B cell (primary cell): ENCODE measurements around the gene POLR2C. TPM values are rescaled to one million over a fixed set of nuclear protein-coding genes. Genes with fewer than 3 reads are reported as not detected.

Experiments
- ATAC-seq: fragments of 200-7000 bp; cut with Tn5 transposase; one replicate; pipeline ENCODE4 v1.10.0; 2021; ENCODE audit warnings: low read depth, mild to moderate bottlenecking, moderate number of reproducible peaks, moderate library complexity
- CTCF ChIA-PET: fragments of 350-600 bp; sonication (Branson Sonifier 250); formaldehyde crosslinking; loops from one replicate; lab custom pipeline; 2021; ENCODE audit warnings: antibody characterized with exemption, inconsistent platforms; lab: Charles Lee
- POLR2A ChIA-PET: fragments of 350-600 bp; sonication (Branson Sonifier 250); formaldehyde crosslinking; loops from one replicate; lab custom pipeline; 2021; ENCODE audit warnings: antibody characterized with exemption; lab: Charles Lee
- DNase-seq: peaks from one replicate; pipeline ENCODE4 v3.0.0; 2013
- H2AFZ ChIP-seq: 2 replicates; pipeline ENCODE4 v1.6.1; 2012; ENCODE audit warnings: mild to moderate bottlenecking, low read depth, low read length; ENCODE audit not compliant: insufficient read depth, poor library complexity, severe bottlenecking
- H3K27ac ChIP-seq, 2 donors: 1 replicate in 1 of 2; 2 replicates in 1 of 2; pipeline ENCODE4 v1.5.1; 2012 to 2013; ENCODE audit warnings: low read length in 2 of 2, mild to moderate bottlenecking in 2 of 2, moderate library complexity in 1 of 2
- H3K27me3 ChIP-seq, 4 experiments: fragments of 200-600 bp in 1 of 4; sonication (generic) in 1 of 4; replicated peaks in 1 of 4; 1 replicate in 2 of 4; 2 replicates in 2 of 4; pipeline versions ENCODE4 v1.6.1 to v1.7.0; 2013 to 2016; ENCODE audit warnings: low read length in 3 of 4, mild to moderate bottlenecking in 2 of 4, mixed read lengths in 1 of 4, moderate library complexity in 1 of 4; ENCODE audit not compliant: insufficient read depth in 4 of 4, control insufficient read depth in 3 of 4; ENCODE audit errors: control extremely low read depth in 1 of 4
- H3K36me3 ChIP-seq, 2 experiments: replicated peaks in 1 of 2; 1 replicate in 1 of 2; 2 replicates in 1 of 2; pipeline versions ENCODE4 v1.6.1 to v1.7.1; 2013; ENCODE audit warnings: low read length in 1 of 2; ENCODE audit not compliant: insufficient read depth in 2 of 2, control insufficient read depth in 1 of 2; ENCODE audit errors: control extremely low read depth in 1 of 2, extremely low read depth in 1 of 2
- H3K4me1 ChIP-seq, 2 donors: fragments of 200-600 bp in 1 of 2; sonication (generic) in 1 of 2; 1 replicate in 1 of 2; 2 replicates in 1 of 2; pipeline versions ENCODE4 v1.5.1 to v1.6.1; 2013 to 2017; ENCODE audit warnings: low read length in 2 of 2; ENCODE audit not compliant: control insufficient read depth in 2 of 2, insufficient read depth in 2 of 2
- H3K4me2 ChIP-seq: replicated peaks from 2 replicates; pipeline ENCODE3; 2012; ENCODE audit warnings: mild to moderate bottlenecking, low read depth, low read length; ENCODE audit not compliant: poor library complexity, severe bottlenecking
- H3K4me3 ChIP-seq, 5 experiments: fragments of 200-600 bp in 1 of 5; sonication (generic) in 1 of 5; 1 replicate in 3 of 5; 2 replicates in 2 of 5; pipeline versions ENCODE4 v1.5.1 to v1.7.0; 2011 to 2016; ENCODE audit warnings: low read length in 4 of 5, mild to moderate bottlenecking in 4 of 5, low read depth in 2 of 5, control low read depth in 1 of 5, moderate library complexity in 1 of 5; ENCODE audit not compliant: insufficient read depth in 1 of 5; ENCODE audit errors: control extremely low read depth in 1 of 5, extremely low read depth in 1 of 5
- H3K79me2 ChIP-seq: fragments of 200-600 bp; sonication (generic); one replicate; pipeline ENCODE4 v1.6.0; 2016; ENCODE audit warnings: low read length; ENCODE audit not compliant: control insufficient read depth, insufficient read depth
- H3K9ac ChIP-seq: fragments of 200-600 bp; sonication (generic); 2 replicates; pipeline ENCODE4 v1.6.1; 2017; ENCODE audit warnings: mild to moderate bottlenecking, low read length, moderate library complexity
- H3K9me3 ChIP-seq, 3 donors: one replicate each; pipeline versions ENCODE4 v1.6.1 to v1.7.1; 2013; ENCODE audit warnings: low read length in 2 of 3; ENCODE audit not compliant: control insufficient read depth in 2 of 3, insufficient read depth in 1 of 3; ENCODE audit errors: control extremely low read depth in 1 of 3
- H4K20me1 ChIP-seq: 2 replicates; pipeline ENCODE4 v1.6.0; 2012; ENCODE audit warnings: mild to moderate bottlenecking, low read length; ENCODE audit not compliant: insufficient read depth, control insufficient read depth, poor library complexity, severe bottlenecking
- H3K27ac Mint-ChIP-seq: one replicate; pipeline ENCODE4 v1.8.0; 2021; ENCODE audit warnings: mixed read lengths
- H3K27me3 Mint-ChIP-seq: one replicate; pipeline ENCODE4 v1.8.0; 2021; ENCODE audit warnings: mixed read lengths
- H3K4me1 Mint-ChIP-seq: one replicate; pipeline ENCODE4 v1.8.0; 2021; ENCODE audit warnings: mixed read lengths
- H3K4me3 Mint-ChIP-seq: one replicate; pipeline ENCODE4 v1.8.0; 2021; ENCODE audit warnings: mixed read lengths
- H3K9me3 Mint-ChIP-seq: one replicate; pipeline ENCODE4 v1.8.0; 2022; ENCODE audit warnings: mixed read lengths; ENCODE audit not compliant: insufficient read depth
- EZH2 ChIP-seq: IDR thresholded peaks from 2 replicates; pipeline ENCODE4 v1.6.1; 2012; ENCODE audit warnings: borderline replicate concordance, low read depth, mild to moderate bottlenecking, moderate library complexity, low read length; ENCODE audit not compliant: insufficient read depth, poor library complexity, severe bottlenecking
- WGBS: methylation state at CpG from one replicate; pipeline ENCODE4 v1.1.5; 2013; ENCODE audit warnings: missing lambda C conversion rate; ENCODE audit not compliant: insufficient coverage; 5-methylcytosine and 5-hydroxymethylcytosine counted together
- intact Hi-C: fragments of 100-400 bp; cut with micrococcal nuclease; formaldehyde crosslinking; loops from one replicate; pipeline ENCODE4 v1.10.0; 2022
- polyA plus RNA-seq: library from polyadenylated mRNA; depleted of rRNA; stranded (reverse); fragments of >200 nt; gene quantifications from 2 replicates; pipeline ENCODE4 v1.2.3, GENCODE V29; 2012
- total RNA-seq, 2 donors: library from RNA; stranded (reverse); fragments of 120-200 nt in 1 of 2; gene quantifications; 1 replicate in 1 of 2; 2 replicates in 1 of 2; pipeline versions ENCODE4 v1.2.3 to v1.2.4, GENCODE V29; 2013 to 2022
- TF ChIP-seq, protein P1 (sequence below): fragments of 200-600 bp; IDR thresholded peaks from one replicate; pipeline ENCODE4 v1.8.0; 2022; ENCODE audit warnings: antibody characterized with exemption, mild to moderate bottlenecking

Gene POLR2C
- total and polyA plus RNA-seq, 2 donors (not counting 1 experiment from before 2014, with no cell fraction given) = 57.8 to 70.1 TPM

DNA sequence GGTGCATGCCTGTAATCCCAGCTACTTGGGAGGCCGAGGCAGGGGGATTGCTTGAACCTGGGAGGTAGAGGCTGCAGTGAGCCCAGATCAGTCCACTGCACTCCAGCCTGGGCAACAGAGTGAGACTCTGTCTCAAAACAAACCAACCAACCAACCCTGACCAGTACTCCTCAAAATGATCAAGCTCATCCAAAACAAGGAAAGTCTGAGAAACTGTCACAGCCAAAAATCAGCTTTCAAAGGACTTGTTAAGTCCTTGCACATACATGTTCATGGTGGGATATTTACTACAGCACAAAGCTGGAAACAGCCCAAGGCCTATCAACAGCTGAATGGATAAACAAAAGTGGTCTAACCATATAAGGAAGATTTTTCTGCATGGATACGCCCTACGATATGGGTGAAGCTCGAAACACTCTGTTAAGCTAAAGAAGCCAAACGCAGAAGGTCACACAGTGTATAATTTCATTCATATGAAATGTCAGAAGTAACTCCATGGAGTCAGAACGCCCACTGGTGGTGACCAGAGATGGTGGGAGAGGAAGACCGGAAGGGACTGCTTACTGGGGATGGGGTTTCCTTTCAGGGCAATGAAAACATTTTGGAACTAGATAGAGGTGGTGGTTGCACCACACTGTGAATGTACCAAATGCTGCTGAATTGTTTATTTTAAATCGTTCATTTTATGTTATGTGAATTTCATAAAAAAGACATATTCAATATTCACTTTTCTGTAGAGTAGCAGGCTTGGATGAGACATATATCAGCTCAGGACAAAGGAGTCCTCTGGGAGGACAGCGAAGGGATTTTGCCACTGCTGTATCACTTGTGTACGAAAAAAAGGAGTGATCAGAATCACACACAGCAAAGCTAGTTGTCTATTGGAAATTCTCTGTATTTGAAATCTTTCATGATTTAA, 40.2 kb upstream of the POLR2C start:
- CTCF ChIA-PET = interaction anchor here (0.9 to 10.1 kb wide), 4 partner anchors 9 to 225 kb away, joined by 3 to 364 read pairs (median 5); partner anchors contain the start of genes CIAPIN1 and COQ9
- H3K4me3 ChIP-seq = no peak overlapping the region
- H2AFZ ChIP-seq = no peak overlapping the region
- H3K79me2 ChIP-seq = no peaks in the 10 kb centered on the region
- H4K20me1 ChIP-seq = no peaks in the 10 kb centered on the region
- H3K27ac ChIP-seq = no peak overlapping the region
- intact Hi-C loops = no loop called here
- POLR2A ChIA-PET = no interaction called here
- no peak for DNase-seq
- H3K27me3 Mint-ChIP-seq = no peaks in the 10 kb centered on the region
- H3K27me3 ChIP-seq = no peaks in the 10 kb centered on the region
- H3K4me1 ChIP-seq = peaks cover 10 to 13% of the 10 kb centered on the region in 2 donors
- no peak overlapping the region for H3K9ac ChIP-seq
- no peak overlapping the region for H3K27ac Mint-ChIP-seq
- peaks cover 17% of the 10 kb centered on the region for H3K4me1 Mint-ChIP-seq
- no peaks in the 10 kb centered on the region for H3K36me3 ChIP-seq
- H3K4me2 ChIP-seq = no peak overlapping the region
- no peak overlapping the region for H3K4me3 Mint-ChIP-seq
- H3K9me3 Mint-ChIP-seq = no peaks in the 10 kb centered on the region
- no peak for TF ChIP-seq EZH2
- TF ChIP-seq, protein P1, sequence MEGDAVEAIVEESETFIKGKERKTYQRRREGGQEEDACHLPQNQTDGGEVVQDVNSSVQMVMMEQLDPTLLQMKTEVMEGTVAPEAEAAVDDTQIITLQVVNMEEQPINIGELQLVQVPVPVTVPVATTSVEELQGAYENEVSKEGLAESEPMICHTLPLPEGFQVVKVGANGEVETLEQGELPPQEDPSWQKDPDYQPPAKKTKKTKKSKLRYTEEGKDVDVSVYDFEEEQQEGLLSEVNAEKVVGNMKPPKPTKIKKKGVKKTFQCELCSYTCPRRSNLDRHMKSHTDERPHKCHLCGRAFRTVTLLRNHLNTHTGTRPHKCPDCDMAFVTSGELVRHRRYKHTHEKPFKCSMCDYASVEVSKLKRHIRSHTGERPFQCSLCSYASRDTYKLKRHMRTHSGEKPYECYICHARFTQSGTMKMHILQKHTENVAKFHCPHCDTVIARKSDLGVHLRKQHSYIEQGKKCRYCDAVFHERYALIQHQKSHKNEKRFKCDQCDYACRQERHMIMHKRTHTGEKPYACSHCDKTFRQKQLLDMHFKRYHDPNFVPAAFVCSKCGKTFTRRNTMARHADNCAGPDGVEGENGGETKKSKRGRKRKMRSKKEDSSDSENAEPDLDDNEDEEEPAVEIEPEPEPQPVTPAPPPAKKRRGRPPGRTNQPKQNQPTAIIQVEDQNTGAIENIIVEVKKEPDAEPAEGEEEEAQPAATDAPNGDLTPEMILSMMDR = no peak
- no peaks in the 10 kb centered on the region for H3K9me3 ChIP-seq
- WGBS = 85% methylated on average over 7 of the region's 10 CpGs
- ATAC-seq = no peak

- H3K4me1 Mint-ChIP-seq = peaks cover 12% of the 10 kb centered on the region
- no peaks in the 10 kb centered on the region for H3K27me3 Mint-ChIP-seq
- H3K4me3 Mint-ChIP-seq = no peak overlapping the region
- H3K4me2 ChIP-seq = no peak overlapping the region
- no peaks in the 10 kb centered on the region for H3K27me3 ChIP-seq
- H3K79me2 ChIP-seq = no peaks in the 10 kb centered on the region
- H3K4me3 ChIP-seq = no peak overlapping the region
- 94% methylated on average over 2 of the region's 2 CpGs for WGBS
- TF ChIP-seq EZH2 = no peak
- TF ChIP-seq, protein P1 = no peak
- peaks cover 0 to 2% of the 10 kb centered on the region in 2 experiments for H3K36me3 ChIP-seq
- H2AFZ ChIP-seq = no peak overlapping the region
- no peak overlapping the region for H3K27ac ChIP-seq
- peaks cover 8 to 11% of the 10 kb centered on the region in 2 donors for H3K4me1 ChIP-seq
- no peaks in the 10 kb centered on the region for H3K9me3 ChIP-seq
- H3K9ac ChIP-seq = no peak overlapping the region
- ATAC-seq = no peak
- POLR2A ChIA-PET = no interaction called here
- intact Hi-C loops = no loop called here
- no peaks in the 10 kb centered on the region for H3K9me3 Mint-ChIP-seq
- CTCF ChIA-PET = interaction anchor here (10.1 kb wide), 1 partner anchor 117 kb away, joined by 364 read pairs; no protein-coding TSS in a partner anchor
- H3K27ac Mint-ChIP-seq = no peak overlapping the region
- no peak for DNase-seq
- H4K20me1 ChIP-seq = no peaks in the 10 kb centered on the region
Measured at GRCh38 chr16:57423152-57423551, 39.3 kb upstream of the POLR2C start.
